C4-2B (cell line): ENCODE data around the gene TM9SF1.

Experiments
- H3K27ac ChIP-seq: fragments of 450-650 bp; 2 replicates; pipeline ENCODE4 v1.5.1; 2017
- CTCF ChIP-seq: fragments of 450-650 bp; conservative IDR thresholded peaks from 2 replicates; pipeline ENCODE4 v1.5.1; 2017; ENCODE audit warnings: mild to moderate bottlenecking
- ZFX ChIP-seq: fragments of 450-650 bp; IDR thresholded peaks from 2 replicates; pipeline ENCODE4 v1.6.1; 2017

TM9SF1 gene

GRCh38 chr14:24189059-24189375, 6.2 kb downstream of the TM9SF1 start:
- no peak for TF ChIP-seq ZFX
- no peak for TF ChIP-seq CTCF
- H3K27ac ChIP-seq = peak overlapping the region; percentile 87

DNA sequence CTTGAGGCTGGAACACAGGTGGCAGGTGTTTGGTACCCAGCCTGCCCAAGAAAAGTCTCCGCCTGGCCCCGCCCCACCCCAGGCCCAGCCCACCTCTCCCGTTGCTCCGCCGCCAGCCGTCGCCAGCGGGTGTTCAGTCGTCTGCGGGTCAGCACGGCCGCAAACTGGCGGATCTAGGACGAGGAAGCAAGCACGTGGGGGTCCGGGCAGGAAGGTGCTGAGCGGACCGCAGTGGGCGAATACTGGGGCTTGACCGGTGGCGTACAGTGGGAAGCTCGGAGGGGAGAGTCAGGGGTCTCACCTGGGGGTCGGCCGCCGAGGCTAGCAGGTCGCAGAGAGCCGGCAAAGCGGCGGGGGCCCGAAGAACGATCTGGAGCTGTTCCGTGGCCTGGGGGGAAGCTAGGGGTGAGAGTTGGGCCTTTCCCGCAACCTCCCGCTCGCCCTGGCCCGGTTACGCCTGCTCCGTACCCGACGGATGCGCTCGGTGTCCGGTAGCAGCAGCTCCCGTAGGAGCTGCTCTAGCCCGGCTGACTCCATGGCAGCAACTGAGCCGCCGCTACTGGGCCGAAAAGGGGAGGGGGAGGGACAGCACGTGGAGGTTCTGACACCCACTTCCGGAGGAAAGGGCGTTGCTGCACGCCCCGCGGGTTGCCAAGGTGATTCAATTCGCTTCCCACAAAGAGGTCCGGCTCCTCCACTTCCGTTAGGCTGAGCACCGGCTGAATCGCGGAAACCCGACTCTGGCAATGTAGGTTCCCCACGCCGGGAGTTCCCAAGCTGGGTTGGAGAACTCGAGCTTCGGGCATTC, 6.8 kb downstream of the TM9SF1 start, which contains the start of gene IPO4:
TSS of gene IPO4 (minus strand) at position 566 of the 808 bp plus-strand sequence. CDS start at position 537, 29 bp downstream.
- peak within 1 kb of the TSS; percentile 87 for H3K27ac ChIP-seq

GRCh38 chr14:24187539-24187915, 7.7 kb downstream of the TM9SF1 start:
- H3K27ac ChIP-seq = peak overlapping the region; percentile 87; the same call in 1 of the 2 replicates
- TF ChIP-seq ZFX (no peak), CTCF (no peak)

More for the DNA sequence above, 6.8 kb downstream of the TM9SF1 start, which contains the start of gene IPO4:
- TF ChIP-seq CTCF (no peak), ZFX (peak; percentile 65; the same call in 1 of the 2 replicates)

- no peak overlapping the region for H3K27ac ChIP-seq
- TF ChIP-seq ZFX (no peak), CTCF (no peak)
Observed at GRCh38 chr14:24186831-24187538, 8.3 kb downstream of the TM9SF1 start.

GRCh38 chr14:24185741-24186140, 9.5 kb downstream of the TM9SF1 start:
- no peak for TF ChIP-seq CTCF
- no peak for TF ChIP-seq ZFX
- no peak overlapping the region for H3K27ac ChIP-seq

- H3K27ac ChIP-seq = no peak overlapping the region
- TF ChIP-seq CTCF = no peak
- no peak for TF ChIP-seq ZFX
Observed at GRCh38 chr14:24185026-24185425, 10.2 kb downstream of the TM9SF1 start.
